Measurements from ENCODE around the gene ZDHHC22.

DNA sequence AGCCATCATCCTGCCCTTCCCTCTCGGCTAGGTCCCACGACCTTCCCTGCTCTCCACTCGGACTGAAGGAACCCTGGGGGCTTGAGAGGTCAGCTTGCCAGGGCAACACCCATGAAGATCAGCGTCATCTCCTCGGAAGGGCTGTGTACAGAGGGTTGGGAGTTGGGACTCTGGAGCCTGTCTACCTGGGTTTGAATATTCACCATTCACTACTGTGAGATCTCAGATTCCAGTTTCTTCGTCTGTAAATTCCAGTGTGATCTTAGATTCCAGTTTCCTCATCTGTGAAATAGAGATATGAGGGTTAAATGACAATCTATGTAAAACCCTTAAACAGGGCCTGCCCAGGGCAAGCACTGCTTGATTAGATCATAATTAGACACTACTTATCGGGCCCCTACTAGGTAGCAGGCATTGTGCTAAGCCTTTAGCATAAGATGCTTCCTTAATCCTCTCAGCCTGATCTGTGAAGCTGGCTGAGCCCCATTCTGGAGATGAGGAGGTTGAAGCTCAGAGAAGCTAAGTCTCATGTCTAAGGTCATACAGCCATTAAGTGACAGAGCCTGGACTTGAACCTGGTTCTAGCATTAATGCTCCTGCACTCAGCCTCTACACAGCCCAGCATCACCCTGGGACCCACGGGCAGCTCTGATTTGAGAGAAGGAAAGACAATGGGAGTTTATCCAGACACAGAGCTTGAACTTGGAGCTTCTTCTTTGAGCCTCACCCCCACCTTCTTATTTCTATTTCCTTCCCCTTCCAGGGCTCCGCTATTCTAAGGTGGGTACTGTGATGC lies 612 bp upstream of the ZDHHC22 start:
- no peak for TF ChIP-seq POLR2AphosphoS5 (IDR thresholded peaks at IDR 0.05)
- TF ChIP-seq EP300 (IDR thresholded peaks at IDR 0.05), result no peak
- no peak for TF ChIP-seq POLR2A (IDR thresholded peaks at IDR 0.05)
- TF ChIP-seq CTCF (IDR thresholded peaks at IDR 0.05), result no peak

Data from stomach (tissue), 4 donors.